ENCODE results near the gene MOGAT1.
"Not testable (repeated sequence)": the region's sequence is repeated elsewhere in the genome, so short reads cannot be mapped to it uniquely, and the experiment has no call there.

The MOGAT1 gene

GRCh38 chr2:222747526-222748160, 76.2 kb downstream of the MOGAT1 start:
- no peak for FAIRE-seq

GRCh38 chr2:222750533-222750932, 79.1 kb downstream of the MOGAT1 start:
- FAIRE-seq: no peak

GRCh38 chr2:222751238-222751637, 79.8 kb downstream of the MOGAT1 start:
- FAIRE-seq: no peak

- FAIRE-seq: no peak
Measured at GRCh38 chr2:222751821-222752719, 80.6 kb downstream of the MOGAT1 start.

- no peak for FAIRE-seq
Measured at GRCh38 chr2:222752746-222753145, 81.3 kb downstream of the MOGAT1 start.

GRCh38 chr2:222753251-222753824, 81.9 kb downstream of the MOGAT1 start:
- FAIRE-seq: no peak

- FAIRE-seq: no peak
Measured at GRCh38 chr2:222754324-222754930, 83.0 kb downstream of the MOGAT1 start.

GRCh38 chr2:222755593-222755992, 84.1 kb downstream of the MOGAT1 start:
- FAIRE-seq: not testable (repeated sequence)

GRCh38 chr2:222756362-222756831, 84.9 kb downstream of the MOGAT1 start:
- no peak for FAIRE-seq

GRCh38 chr2:222756951-222757650, 85.6 kb downstream of the MOGAT1 start:
- no peak for FAIRE-seq
